ENCODE data around the gene E2F8.

GRCh38 chr11:19243143-19243542 lies 2.4 kb upstream of the E2F8 start:
- TF ChIP-seq POLR2AphosphoS5 (IDR thresholded peaks at IDR 0.05) (no peak), CTCF (IDR thresholded peaks at IDR 0.05) (no peak)

Measured in esophagus muscularis mucosa (tissue), 3 donors.